ENCODE data around the gene HELZ.

DNA sequence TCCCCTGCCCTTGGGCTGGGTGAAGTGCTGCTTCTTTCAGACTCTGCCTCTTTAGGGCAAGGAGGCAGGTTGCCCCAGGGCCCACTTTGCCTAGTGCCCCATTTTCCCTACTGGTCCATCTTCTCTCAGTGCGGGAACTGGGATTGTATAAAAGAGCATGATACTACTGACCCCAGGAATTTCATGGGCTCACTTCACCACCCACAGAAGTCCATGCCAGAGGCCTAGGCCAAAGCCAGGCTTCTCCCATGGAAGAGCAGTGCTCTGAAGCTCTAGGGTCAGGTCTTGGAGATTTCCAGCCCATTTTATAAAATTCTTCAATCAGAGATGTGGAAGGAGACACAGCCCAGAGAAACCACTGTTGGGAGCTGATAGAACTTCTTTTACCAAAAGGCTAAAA lies 194.9 kb downstream of the HELZ start:
- TF ChIP-seq, protein P1, sequence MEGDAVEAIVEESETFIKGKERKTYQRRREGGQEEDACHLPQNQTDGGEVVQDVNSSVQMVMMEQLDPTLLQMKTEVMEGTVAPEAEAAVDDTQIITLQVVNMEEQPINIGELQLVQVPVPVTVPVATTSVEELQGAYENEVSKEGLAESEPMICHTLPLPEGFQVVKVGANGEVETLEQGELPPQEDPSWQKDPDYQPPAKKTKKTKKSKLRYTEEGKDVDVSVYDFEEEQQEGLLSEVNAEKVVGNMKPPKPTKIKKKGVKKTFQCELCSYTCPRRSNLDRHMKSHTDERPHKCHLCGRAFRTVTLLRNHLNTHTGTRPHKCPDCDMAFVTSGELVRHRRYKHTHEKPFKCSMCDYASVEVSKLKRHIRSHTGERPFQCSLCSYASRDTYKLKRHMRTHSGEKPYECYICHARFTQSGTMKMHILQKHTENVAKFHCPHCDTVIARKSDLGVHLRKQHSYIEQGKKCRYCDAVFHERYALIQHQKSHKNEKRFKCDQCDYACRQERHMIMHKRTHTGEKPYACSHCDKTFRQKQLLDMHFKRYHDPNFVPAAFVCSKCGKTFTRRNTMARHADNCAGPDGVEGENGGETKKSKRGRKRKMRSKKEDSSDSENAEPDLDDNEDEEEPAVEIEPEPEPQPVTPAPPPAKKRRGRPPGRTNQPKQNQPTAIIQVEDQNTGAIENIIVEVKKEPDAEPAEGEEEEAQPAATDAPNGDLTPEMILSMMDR (conservative IDR thresholded peaks at IDR 0.05 in 1 of 2, IDR thresholded peaks at IDR 0.05 in 1 of 2; ENCODE audit: low read depth in 1 of 2, low read length in 2 of 2), result no peak
- no peak for TF ChIP-seq EZH2 (IDR thresholded peaks at IDR 0.05; ENCODE audit: low read length, missing control alignments)

Measured in fibroblast of lung (primary cell).